T-helper 9 cell (primary cell): ENCODE results near the gene FADS6.
"Not testable (repeated sequence)": the region's sequence is repeated elsewhere in the genome, so short reads cannot be mapped to it uniquely, and the experiment has no call there.

ENCODE experiments used
- DNase-seq: peaks from one replicate; pipeline ENCODE4 v3.0.0-alpha.2; 2020

FADS6 gene

GRCh38 chr17:74920642-74921025 is 27.2 kb upstream of the FADS6 start:
- DNase-seq = no peak

- DNase-seq = no peak
These were observed 26.8 kb upstream of the FADS6 start for GRCh38 chr17:74920306-74920620.

GRCh38 chr17:74919440-74920305 is 26.2 kb upstream of the FADS6 start:
- DNase-seq = no peak

GRCh38 chr17:74918906-74919305 is 25.5 kb upstream of the FADS6 start:
- no peak for DNase-seq

- no peak for DNase-seq
These were observed 24.0 kb upstream of the FADS6 start for GRCh38 chr17:74917430-74917829.

- no peak for DNase-seq
These were observed 23.4 kb upstream of the FADS6 start for GRCh38 chr17:74916851-74917199.

GRCh38 chr17:74916136-74916850 is 22.9 kb upstream of the FADS6 start:
- DNase-seq = no peak

GRCh38 chr17:74911423-74911822 is 18.0 kb upstream of the FADS6 start:
- not testable (repeated sequence) for DNase-seq

- not testable (repeated sequence) for DNase-seq
These were observed 15.7 kb upstream of the FADS6 start for GRCh38 chr17:74909097-74909496.

GRCh38 chr17:74907012-74907411 is 13.6 kb upstream of the FADS6 start:
- DNase-seq = no peak

GRCh38 chr17:74906214-74906793 is 12.9 kb upstream of the FADS6 start:
- not testable (repeated sequence) for DNase-seq

- DNase-seq = no peak
These were observed 11.4 kb upstream of the FADS6 start for GRCh38 chr17:74904687-74905409.

- DNase-seq = no peak
These were observed 10.2 kb upstream of the FADS6 start for GRCh38 chr17:74903671-74904070.

GRCh38 chr17:74903034-74903433 is 9.6 kb upstream of the FADS6 start:
- no peak for DNase-seq

- DNase-seq = no peak
These were observed 8.1 kb upstream of the FADS6 start for GRCh38 chr17:74901353-74902135.

GRCh38 chr17:74900208-74900607 is 6.8 kb upstream of the FADS6 start:
- no peak for DNase-seq

- DNase-seq = no peak
These were observed 5.0 kb upstream of the FADS6 start for GRCh38 chr17:74898376-74898946.

- no peak for DNase-seq
These were observed 671 bp upstream of the FADS6 start for GRCh38 chr17:74893936-74894671.

GRCh38 chr17:74892013-74892841 is 1.2 kb downstream of the FADS6 start:
- no peak for DNase-seq

- DNase-seq = no peak
These were observed 2.9 kb downstream of the FADS6 start for GRCh38 chr17:74890554-74890953.

- DNase-seq = no peak
These were observed 5.0 kb downstream of the FADS6 start for GRCh38 chr17:74888469-74888868.
